Upper lobe of right lung (tissue), 1 donor: ENCODE data around the gene PEX14. TPM values are rescaled to one million over a fixed set of nuclear protein-coding genes. Genes with fewer than 3 reads are reported as not detected.

Experiments used
- ATAC-seq: fragments of 200-7000 bp; cut with Tn5 transposase; one replicate; pipeline ENCODE4 v1.9.1; 2020; ENCODE audit warnings: mild to moderate bottlenecking, moderate library complexity
- DNase-seq: peaks from one replicate; pipeline ENCODE4 v3.0.0-alpha.2; 2020
- H3K27ac ChIP-seq: fragments of 200-600 bp; one replicate; pipeline ENCODE4 v1.8.0; 2022
- H3K27me3 ChIP-seq: fragments of 200-600 bp; one replicate; pipeline ENCODE4 v1.8.0; 2022; ENCODE audit warnings: mild to moderate bottlenecking
- H3K36me3 ChIP-seq: fragments of 200-600 bp; one replicate; pipeline ENCODE4 v1.8.0; 2022
- H3K4me1 ChIP-seq: fragments of 200-600 bp; one replicate; pipeline ENCODE4 v1.8.0; 2022
- H3K4me3 ChIP-seq: fragments of 200-600 bp; one replicate; pipeline ENCODE4 v1.8.0; 2022; ENCODE audit warnings: mild to moderate bottlenecking
- H3K9me3 ChIP-seq: fragments of 200-600 bp; one replicate; pipeline ENCODE4 v1.8.0; 2022
- CTCF ChIP-seq: fragments of 200-600 bp; IDR thresholded peaks from one replicate; pipeline ENCODE4 v1.8.0; 2022; ENCODE audit warnings: antibody characterized with exemption
- intact Hi-C: fragments of 100-400 bp; cut with DNase I; formaldehyde crosslinking; loops from one replicate; pipeline ENCODE4 v1.11.0; 2022
- total RNA-seq: library from RNA; stranded (reverse); fragmentation: NEBNext Ultra II Directional; extraction: Animal tissue kit (Norgen Biotek cat#: 25700); gene quantifications from one replicate; pipeline ENCODE4 v1.2.1, GENCODE V29; 2021
- donor health status: DM: no; HTN: yes; CAD: no; lungs with severe emphysema.

PEX14 gene
- total RNA-seq, 1 donor from 2014 or later, result 25.8 TPM

GRCh38 chr1:10513199-10513598 lies 38.4 kb downstream of the PEX14 start:
- TF ChIP-seq CTCF, result no peak

DNA sequence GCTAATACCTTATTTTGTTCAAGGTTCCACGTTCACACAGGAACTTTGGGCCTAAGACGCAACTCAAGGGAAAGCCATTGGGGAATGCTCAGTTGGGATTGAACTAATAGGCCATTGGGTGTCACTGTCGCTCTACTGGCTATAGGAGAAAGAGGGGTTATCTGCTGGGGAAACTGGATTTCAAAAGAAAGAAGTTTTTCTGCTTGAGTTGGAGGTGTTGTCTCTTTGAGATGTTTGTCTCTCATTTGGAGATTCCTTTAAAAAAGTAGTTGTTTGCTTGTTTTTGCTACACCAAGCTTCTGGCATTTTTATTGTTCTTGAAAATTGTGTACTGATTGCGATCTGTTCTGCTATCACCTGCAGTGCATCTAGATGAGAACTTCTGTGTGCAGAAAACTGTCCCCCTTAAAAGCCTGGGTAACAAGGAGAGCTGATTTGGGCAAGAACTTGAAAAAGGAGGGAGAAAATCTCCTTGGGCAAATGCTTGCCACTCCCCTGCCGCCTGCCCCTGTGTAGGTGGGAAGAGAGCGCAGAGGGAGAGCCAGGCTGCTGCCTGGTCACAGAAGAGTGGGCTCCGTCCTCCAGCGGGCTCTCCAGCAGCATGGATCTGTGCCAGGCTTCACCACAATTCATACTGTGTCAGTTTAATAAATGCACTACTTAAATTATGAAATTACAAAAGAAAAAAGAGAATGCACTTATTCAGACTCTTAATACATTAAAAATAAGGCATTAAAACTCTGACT lies 39.9 kb downstream of the PEX14 start:
- Histone ChIP-seq H3K9me3 (no peaks in the 10 kb centered on the region), H3K36me3 (no peaks in the 10 kb centered on the region), H3K4me3 (no peak overlapping the region), H3K27me3 (no peaks in the 10 kb centered on the region), H3K4me1 (peaks cover 54% of the 10 kb centered on the region), H3K27ac (peak overlapping the region; percentile 43)
- ATAC-seq, result peak; percentile 45
- intact Hi-C loops, result no loop called here
- no peak for DNase-seq
- TF ChIP-seq CTCF, result peak; percentile 51

More at GRCh38 chr1:10513199-10513598, 38.4 kb downstream of the PEX14 start:
- no peak for DNase-seq
- H3K4me3 ChIP-seq, result no peak overlapping the region
- no peak overlapping the region for H3K27ac ChIP-seq
- no peaks in the 10 kb centered on the region for H3K27me3 ChIP-seq
- intact Hi-C loops, result no loop called here
- no peak for ATAC-seq
- H3K4me1 ChIP-seq, result peaks cover 52% of the 10 kb centered on the region
- H3K36me3 ChIP-seq, result no peaks in the 10 kb centered on the region
- H3K9me3 ChIP-seq, result no peaks in the 10 kb centered on the region

- H3K27ac ChIP-seq, result peak overlapping the region; percentile 43
- H3K4me3 ChIP-seq, result no peak overlapping the region
- ATAC-seq (peak; percentile 66), DNase-seq (no peak)
- intact Hi-C loops, result no loop called here
- no peaks in the 10 kb centered on the region for H3K27me3 ChIP-seq
- no peak for TF ChIP-seq CTCF
- H3K36me3 ChIP-seq, result no peaks in the 10 kb centered on the region
- peaks cover 46% of the 10 kb centered on the region for H3K4me1 ChIP-seq
- H3K9me3 ChIP-seq, result no peaks in the 10 kb centered on the region
Observed at GRCh38 chr1:10515301-10515975, 40.7 kb downstream of the PEX14 start.

DNA sequence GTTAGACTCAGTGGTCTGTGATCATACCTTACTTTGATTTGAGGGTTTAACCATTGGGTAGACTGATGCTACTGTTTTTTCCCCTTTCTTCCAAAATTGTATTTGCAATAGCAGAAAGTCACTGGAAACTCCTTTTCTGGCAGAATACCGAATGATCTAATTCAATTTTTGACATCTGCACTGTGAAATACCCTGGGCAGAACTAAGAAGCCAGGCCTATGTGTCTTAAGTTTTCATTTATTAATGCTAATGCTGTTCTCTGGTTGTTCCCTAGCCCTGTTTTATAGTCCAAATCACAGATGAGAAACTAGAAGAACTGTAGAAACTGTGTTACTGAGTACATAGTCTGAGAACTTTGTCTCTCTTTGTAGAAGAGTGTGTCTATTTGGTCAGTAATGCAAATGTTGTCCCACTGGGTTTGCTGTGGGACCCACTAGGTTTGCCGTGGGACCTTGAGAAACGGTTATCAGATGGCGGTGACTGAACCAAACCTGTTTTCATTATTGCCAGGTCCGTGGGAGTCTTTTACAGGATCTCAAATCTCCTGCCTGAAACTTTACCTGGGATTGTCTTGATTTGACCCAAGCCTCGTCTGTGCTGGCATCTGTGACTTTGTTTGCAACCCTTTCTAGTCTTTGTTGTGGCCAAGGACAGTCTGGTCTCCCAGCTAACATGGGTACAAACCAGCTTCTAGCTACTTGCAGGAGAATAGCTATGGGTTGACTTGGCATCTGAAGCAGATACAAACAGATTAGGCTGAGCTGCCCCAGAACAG lies 41.4 kb downstream of the PEX14 start:
- Histone ChIP-seq H3K36me3 (no peaks in the 10 kb centered on the region), H3K4me3 (no peak overlapping the region), H3K27me3 (no peaks in the 10 kb centered on the region), H3K27ac (peak overlapping the region; percentile 43), H3K9me3 (no peaks in the 10 kb centered on the region), H3K4me1 (peaks cover 39% of the 10 kb centered on the region)
- DNase-seq (no peak), ATAC-seq (no peak)
- intact Hi-C loops, result no loop called here
- TF ChIP-seq CTCF, result no peak

- Histone ChIP-seq H3K27ac (peak overlapping the region; percentile 43), H3K36me3 (no peaks in the 10 kb centered on the region), H3K27me3 (no peaks in the 10 kb centered on the region), H3K4me3 (no peak overlapping the region), H3K4me1 (peaks cover 31% of the 10 kb centered on the region), H3K9me3 (no peaks in the 10 kb centered on the region)
- ATAC-seq, result peak; percentile 21
- no peak for DNase-seq
- TF ChIP-seq CTCF, result no peak
- intact Hi-C loops, result no loop called here
Observed at GRCh38 chr1:10516925-10517676, 42.4 kb downstream of the PEX14 start.
